ENCODE data around the gene PORCN. TPM values are rescaled to one million over a fixed set of nuclear protein-coding genes. Genes with fewer than 3 reads are reported as not detected.
A peak's percentile ranks its signal among the peaks of the same experiment; 100 is the strongest.

PORCN gene
- total and polyA plus RNA-seq, 9 of the 15 experiments (the other 6 are each of a cell fraction or from before 2014, with no cell fraction given): 0.34 to 5.1 (median 2.8) TPM

DNA sequence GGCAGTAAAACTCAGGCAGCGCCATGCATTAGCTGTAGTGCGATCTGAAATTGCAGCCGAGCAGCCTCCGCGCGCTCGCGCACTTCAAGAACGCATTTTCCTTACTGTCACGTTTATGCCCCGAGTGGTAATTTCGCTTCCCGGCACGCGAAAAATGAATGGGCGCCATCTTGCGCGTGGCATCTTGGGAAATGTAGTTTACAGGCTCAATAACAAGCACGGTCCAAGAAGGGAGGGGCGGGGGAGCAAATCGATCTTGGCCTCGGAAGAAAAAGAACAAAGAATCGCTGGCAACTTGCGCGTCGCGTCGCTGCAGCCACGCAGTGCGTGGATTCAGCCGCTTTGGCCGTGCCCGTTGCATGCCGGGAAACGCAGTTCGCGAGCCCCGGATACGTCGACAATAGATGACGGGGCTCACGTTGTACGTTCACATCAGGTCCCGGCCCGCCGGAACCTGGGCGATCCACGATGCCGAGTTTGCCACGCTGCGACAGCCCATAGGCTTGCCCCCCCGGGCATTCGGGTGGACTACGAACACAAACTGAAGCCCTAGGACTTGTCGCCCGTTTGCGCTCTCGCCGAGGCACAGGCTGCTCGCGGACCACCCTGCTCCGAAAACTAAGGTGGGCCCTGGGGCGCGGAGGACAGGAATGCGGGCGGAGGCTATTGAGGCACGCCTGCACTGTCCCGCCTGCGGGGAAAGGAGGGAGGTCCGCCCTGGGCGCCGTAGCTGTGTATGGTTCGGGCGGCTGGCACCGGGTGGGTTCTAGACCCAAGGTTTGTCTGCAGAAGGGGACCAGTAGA is 32.8 kb upstream of the PORCN start, which contains the start of gene FTSJ1 (continued):
- TF ChIP-seq, protein P1, sequence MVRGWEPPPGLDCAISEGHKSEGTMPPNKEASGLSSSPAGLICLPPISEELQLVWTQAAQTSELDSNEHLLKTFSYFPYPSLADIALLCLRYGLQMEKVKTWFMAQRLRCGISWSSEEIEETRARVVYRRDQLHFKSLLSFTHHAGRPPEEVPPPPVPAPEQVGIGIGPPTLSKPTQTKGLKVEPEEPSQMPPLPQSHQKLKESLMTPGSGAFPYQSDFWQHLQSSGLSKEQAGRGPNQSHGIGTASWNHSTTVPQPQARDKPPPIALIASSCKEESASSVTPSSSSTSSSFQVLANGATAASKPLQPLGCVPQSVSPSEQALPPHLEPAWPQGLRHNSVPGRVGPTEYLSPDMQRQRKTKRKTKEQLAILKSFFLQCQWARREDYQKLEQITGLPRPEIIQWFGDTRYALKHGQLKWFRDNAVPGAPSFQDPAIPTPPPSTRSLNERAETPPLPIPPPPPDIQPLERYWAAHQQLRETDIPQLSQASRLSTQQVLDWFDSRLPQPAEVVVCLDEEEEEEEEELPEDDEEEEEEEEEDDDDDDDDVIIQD (CRISPR knock-in tag; IDR thresholded peaks at IDR 0.05): no peak
- TF ChIP-seq, protein P2, sequence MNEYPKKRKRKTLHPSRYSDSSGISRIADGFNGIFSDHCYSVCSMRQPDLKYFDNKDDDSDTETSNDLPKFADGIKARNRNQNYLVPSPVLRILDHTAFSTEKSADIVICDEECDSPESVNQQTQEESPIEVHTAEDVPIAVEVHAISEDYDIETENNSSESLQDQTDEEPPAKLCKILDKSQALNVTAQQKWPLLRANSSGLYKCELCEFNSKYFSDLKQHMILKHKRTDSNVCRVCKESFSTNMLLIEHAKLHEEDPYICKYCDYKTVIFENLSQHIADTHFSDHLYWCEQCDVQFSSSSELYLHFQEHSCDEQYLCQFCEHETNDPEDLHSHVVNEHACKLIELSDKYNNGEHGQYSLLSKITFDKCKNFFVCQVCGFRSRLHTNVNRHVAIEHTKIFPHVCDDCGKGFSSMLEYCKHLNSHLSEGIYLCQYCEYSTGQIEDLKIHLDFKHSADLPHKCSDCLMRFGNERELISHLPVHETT (CRISPR knock-in tag; conservative IDR thresholded peaks at IDR 0.05 in 1 of 2, IDR thresholded peaks at IDR 0.05 in 1 of 2): peak in 1 of 2 experiments; percentile 68; a peak in 2 of 4 replicates
- TF ChIP-seq, protein P3, sequence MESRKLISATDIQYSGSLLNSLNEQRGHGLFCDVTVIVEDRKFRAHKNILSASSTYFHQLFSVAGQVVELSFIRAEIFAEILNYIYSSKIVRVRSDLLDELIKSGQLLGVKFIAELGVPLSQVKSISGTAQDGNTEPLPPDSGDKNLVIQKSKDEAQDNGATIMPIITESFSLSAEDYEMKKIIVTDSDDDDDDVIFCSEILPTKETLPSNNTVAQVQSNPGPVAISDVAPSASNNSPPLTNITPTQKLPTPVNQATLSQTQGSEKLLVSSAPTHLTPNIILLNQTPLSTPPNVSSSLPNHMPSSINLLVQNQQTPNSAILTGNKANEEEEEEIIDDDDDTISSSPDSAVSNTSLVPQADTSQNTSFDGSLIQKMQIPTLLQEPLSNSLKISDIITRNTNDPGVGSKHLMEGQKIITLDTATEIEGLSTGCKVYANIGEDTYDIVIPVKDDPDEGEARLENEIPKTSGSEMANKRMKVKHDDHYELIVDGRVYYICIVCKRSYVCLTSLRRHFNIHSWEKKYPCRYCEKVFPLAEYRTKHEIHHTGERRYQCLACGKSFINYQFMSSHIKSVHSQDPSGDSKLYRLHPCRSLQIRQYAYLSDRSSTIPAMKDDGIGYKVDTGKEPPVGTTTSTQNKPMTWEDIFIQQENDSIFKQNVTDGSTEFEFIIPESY (CRISPR knock-in tag; IDR thresholded peaks at IDR 0.05): no peak
- TF ChIP-seq, protein P4, sequence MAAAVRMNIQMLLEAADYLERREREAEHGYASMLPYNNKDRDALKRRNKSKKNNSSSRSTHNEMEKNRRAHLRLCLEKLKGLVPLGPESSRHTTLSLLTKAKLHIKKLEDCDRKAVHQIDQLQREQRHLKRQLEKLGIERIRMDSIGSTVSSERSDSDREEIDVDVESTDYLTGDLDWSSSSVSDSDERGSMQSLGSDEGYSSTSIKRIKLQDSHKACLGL (CRISPR knock-in tag; IDR thresholded peaks at IDR 0.05; ENCODE audit: borderline replicate concordance, poor library complexity, severe bottlenecking): no peak
- TF ChIP-seq TBL1XR1 (IDR thresholded peaks at IDR 0.05; ENCODE audit: low read length in 2 of 2) (0 out of 4 replicates have a peak, but pooled peaks of 1 of the 2 experiments have one; percentile 41), BRCA1 (IDR thresholded peaks at IDR 0.05) (no peak), BRCA1 (CRISPR knock-in tag; IDR thresholded peaks at IDR 0.05) (no peak), NRF1 (conservative IDR thresholded peaks at IDR 0.05 in 1 of 2, IDR thresholded peaks at IDR 0.05 in 1 of 2) (peak; percentile 81 to 84), ZEB2 (IDR thresholded peaks at IDR 0.05) (peak; percentile 13; the same call in 1 of the 2 replicates), CEBPG (CRISPR knock-in tag; IDR thresholded peaks at IDR 0.05) (peak; percentile 3; the same call in 1 of the 2 replicates), CEBPG (tag; conservative IDR thresholded peaks at IDR 0.05 in 1 of 2, IDR thresholded peaks at IDR 0.05 in 1 of 2) (no peak), SOX6 (IDR thresholded peaks at IDR 0.05) (peak; percentile 59), FOXJ3 (CRISPR knock-in tag; IDR thresholded peaks at IDR 0.05) (no peak), CXXC5 (CRISPR knock-in tag; IDR thresholded peaks at IDR 0.05) (peak; percentile 96), FOXJ2 (tag; IDR thresholded peaks at IDR 0.05) (no peak), RBM34 (IDR thresholded peaks at IDR 0.05; ENCODE audit: borderline replicate concordance, insufficient read depth, low read length) (no peak), SRSF9 (IDR thresholded peaks at IDR 0.05; ENCODE audit: borderline replicate concordance, low read depth, low read length) (no peak)
- TF ChIP-seq, protein P5, sequence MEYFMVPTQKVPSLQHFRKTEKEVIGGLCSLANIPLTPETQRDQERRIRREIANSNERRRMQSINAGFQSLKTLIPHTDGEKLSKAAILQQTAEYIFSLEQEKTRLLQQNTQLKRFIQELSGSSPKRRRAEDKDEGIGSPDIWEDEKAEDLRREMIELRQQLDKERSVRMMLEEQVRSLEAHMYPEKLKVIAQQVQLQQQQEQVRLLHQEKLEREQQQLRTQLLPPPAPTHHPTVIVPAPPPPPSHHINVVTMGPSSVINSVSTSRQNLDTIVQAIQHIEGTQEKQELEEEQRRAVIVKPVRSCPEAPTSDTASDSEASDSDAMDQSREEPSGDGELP (CRISPR knock-in tag; IDR thresholded peaks at IDR 0.05; ENCODE audit: borderline replicate concordance): peak; percentile 79
- TF ChIP-seq, protein P6, sequence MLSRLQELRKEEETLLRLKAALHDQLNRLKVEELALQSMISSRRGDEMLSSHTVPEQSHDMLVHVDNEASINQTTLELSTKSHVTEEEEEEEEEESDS (CRISPR knock-in tag; IDR thresholded peaks at IDR 0.05): no peak
